Fibroblast of villous mesenchyme (primary cell): ENCODE data around the gene ACBD4. TPM values are rescaled to one million over a fixed set of nuclear protein-coding genes. Genes with fewer than 3 reads are reported as not detected.

ENCODE experiments used
- DNase-seq: peaks from one replicate; pipeline ENCODE4 v3.0.0-alpha.2; 2010; ENCODE audit warnings: low read depth
- H3K4me3 ChIP-seq: 2 replicates; pipeline ENCODE4 v1.5.1; 2011; ENCODE audit warnings: low read depth, mild to moderate bottlenecking, low read length
- CTCF ChIP-seq: IDR thresholded peaks from 2 replicates; pipeline ENCODE4 v1.5.1; 2012; ENCODE audit warnings: low read depth, mild to moderate bottlenecking, low read length; ENCODE audit not compliant: insufficient read depth
- total RNA-seq: library from RNA; depleted of rRNA; stranded (reverse); fragments of >200 nt; gene quantifications from 2 replicates; pipeline ENCODE4 v1.2.3, GENCODE V29; 2012

Gene ACBD4
- total RNA-seq, 1 donor, result 6.9 TPM

- no peak for TF ChIP-seq CTCF
- H3K4me3 ChIP-seq, result peak overlapping the region; percentile 35
- DNase-seq, result peak; percentile 83
Measured at GRCh38 chr17:45143767-45144198, 8.3 kb downstream of the ACBD4 start.

GRCh38 chr17:45144199-45145034 lies 8.9 kb downstream of the ACBD4 start:
- no peak for DNase-seq
- H3K4me3 ChIP-seq, result peak overlapping the region; percentile 36
- no peak for TF ChIP-seq CTCF

- no peak for DNase-seq
- TF ChIP-seq CTCF, result no peak
- no peak overlapping the region for H3K4me3 ChIP-seq
Measured at GRCh38 chr17:45145035-45145389, 9.5 kb downstream of the ACBD4 start.

GRCh38 chr17:45146166-45146565 lies 10.7 kb downstream of the ACBD4 start:
- no peak for DNase-seq
- TF ChIP-seq CTCF, result no peak
- no peak overlapping the region for H3K4me3 ChIP-seq

GRCh38 chr17:45146592-45146889 lies 11.1 kb downstream of the ACBD4 start:
- peak overlapping the region; percentile 79 for H3K4me3 ChIP-seq
- DNase-seq, result no peak
- TF ChIP-seq CTCF, result no peak

- TF ChIP-seq CTCF, result no peak
- peak; percentile 87 for DNase-seq
Measured at GRCh38 chr17:45146890-45147580, 11.5 kb downstream of the ACBD4 start.

More at GRCh38 chr17:45146890-45147580, 11.5 kb downstream of the ACBD4 start:
- H3K4me3 ChIP-seq, result peak overlapping the region; percentile 79
